ENCODE data around the gene JAK3. TPM values are rescaled to one million over a fixed set of nuclear protein-coding genes. Genes with fewer than 3 reads are reported as not detected.

The JAK3 gene
- total RNA-seq, 4 donors from 2014 or later: 2.3 to 22.1 (median 8.5) TPM

GRCh38 chr19:17775245-17775927 lies 72.4 kb downstream of the JAK3 start:
- Histone ChIP-seq H3K27ac (no peak overlapping the region), H3K36me3 (no peaks in the 10 kb centered on the region), H3K4me1 (peaks cover 0 to 12% (median 12%) of the 10 kb centered on the region in 4 donors), H3K9me3 (no peaks in the 10 kb centered on the region), H3K27me3 (peaks cover 9% of the 10 kb centered on the region), H3K4me3 (no peak overlapping the region)
- 71 to 90% methylated on average over 7 to 12 of the region's 16 CpGs for WGBS, 2 donors (ENCODE audit: low coverage in 1 of 2)
- in situ Hi-C loops (cut with MboI; ENCODE audit: low pct_ligation_motif_present in 1 of 4, low pct_unique_long_range_greater_than_20kb in 1 of 4, low sequenced_read_pairs in 3 of 4) (loop anchor here in 1 of 4 donors (10.0 kb wide), 1 partner anchor 71 kb away; no protein-coding TSS in a partner anchor), intact Hi-C loops (cut with DNase I; ENCODE audit: low total_unique reads) (no loop called here)
- DNase-seq: peak; percentile 49
- TF ChIP-seq EP300 (IDR thresholded peaks at IDR 0.05; ENCODE audit: low read depth) (no peak), CTCF (IDR thresholded peaks at IDR 0.05) (peak; percentile 27 to 42 (median 39))

Small RNA genes within 50 kb of the gene (small RNA-seq; reads per million reads assigned to genes)
- 0 reads per million in 4 donors for gene SNORA68

Other genes starting within 250 kb of the JAK3 start
- gene UNC13A, start 159.6 kb downstream of the JAK3 start, total RNA-seq: 1 to 10 TPM in 1 of 4 donors, under 1 TPM in 3; under 0.01 to 1.9 (median 0.30) TPM
- 100 to 1,000 TPM in 2 of 4 donors, 10 to 100 TPM in 2; 30.2 to 159 (median 68.0) TPM for gene MAP1S, start 128.5 kb downstream of the JAK3 start, total RNA-seq
- 10 to 100 TPM in 1 of 4 donors, 1 to 10 TPM in 2, under 1 TPM in 1; 0.60 to 26.9 (median 3.8) TPM for gene FCHO1, start 96.5 kb downstream of the JAK3 start, total RNA-seq
- 100 to 1,000 TPM in 3 of 4 donors, 10 to 100 TPM in 1; 52.1 to 180 (median 144) TPM for gene B3GNT3, start 52.8 kb downstream of the JAK3 start, total RNA-seq
- gene INSL3, start 26.5 kb downstream of the JAK3 start, total RNA-seq: not detected
- gene RPL18A, start 11.9 kb upstream of the JAK3 start, total RNA-seq: 1,000 to 10,000 TPM in 3 of 4 donors, 100 to 1,000 TPM in 1; 727 to 1,372 (median 1,071) TPM
- gene SLC5A5, start 24.0 kb upstream of the JAK3 start, total RNA-seq: not detected
- 10 to 100 TPM; 36.9 to 93.5 (median 41.4) TPM for gene CCDC124, start 85.0 kb upstream of the JAK3 start, total RNA-seq
- gene KCNN1, start 119.1 kb upstream of the JAK3 start, total RNA-seq: 1 to 10 TPM in 1 of 4 donors, not detected in 3; 1.6 TPM
- gene ARRDC2, start 160.2 kb upstream of the JAK3 start, total RNA-seq: 10 to 100 TPM; 28.9 to 69.6 (median 42.7) TPM
- gene IL12RB1, start 239.0 kb upstream of the JAK3 start, total RNA-seq: 1 to 10 TPM in 1 of 4 donors, under 1 TPM in 1, not detected in 2; 0.55 to 2.1 TPM
- 10 to 100 TPM; 27.2 to 53.5 (median 32.7) TPM for gene MAST3, start 249.8 kb upstream of the JAK3 start, total RNA-seq